HUDEP-2 (cell line): Measurements from ENCODE around the gene MUSTN1.

Experiments used
- DNase-seq, 76 experiments: peaks; one replicate each; lab custom pipeline; 2025; ENCODE audit not compliant: unreplicated experiment in 76 of 76; lab: John Stamatoyannopoulos, UW

MUSTN1 gene

DNA sequence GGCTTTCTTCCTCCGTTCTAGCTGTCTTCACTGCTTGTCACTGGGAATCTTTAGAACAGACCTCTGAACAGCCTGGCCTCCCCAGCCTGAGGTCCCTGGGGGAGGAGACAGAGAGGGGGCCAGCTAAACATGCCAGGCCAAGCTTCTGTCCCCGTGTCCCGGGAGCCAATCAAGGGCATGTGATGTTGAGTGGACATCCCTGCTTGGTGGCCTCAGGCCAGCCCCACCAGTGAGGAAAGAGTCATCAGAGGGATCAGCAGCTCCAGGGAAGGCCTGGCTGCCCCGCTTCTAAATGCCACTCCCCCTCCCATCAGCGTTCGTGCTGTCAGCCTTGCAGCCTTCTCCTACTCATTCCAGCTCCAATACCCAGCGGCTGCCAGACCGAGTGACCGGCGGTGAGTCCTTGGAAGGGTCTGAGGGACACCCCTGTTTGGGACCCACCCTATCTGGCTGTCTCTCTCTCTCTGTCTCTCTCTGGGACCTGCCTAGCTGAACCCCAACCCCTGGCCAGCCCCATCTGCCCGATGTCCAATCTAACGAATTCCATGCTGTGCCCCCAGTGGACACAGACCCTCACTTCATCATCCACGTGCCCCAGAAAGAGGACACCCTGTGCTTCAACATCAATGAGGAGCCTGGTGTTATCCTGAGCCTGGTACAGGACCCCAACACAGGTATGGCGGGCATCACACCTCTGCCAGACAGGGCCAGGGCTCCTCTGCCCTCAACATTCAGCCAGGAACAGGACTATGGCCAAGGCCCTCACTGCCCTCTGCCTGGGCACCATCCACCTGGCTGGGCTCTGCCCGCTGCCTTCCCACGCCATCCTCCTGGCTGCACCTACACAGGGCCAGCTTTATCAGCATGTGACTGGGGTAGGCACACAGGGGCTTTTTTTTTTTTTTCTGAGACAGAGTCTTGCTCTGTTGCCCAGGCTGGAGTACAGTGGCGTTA is 46.9 kb downstream of the MUSTN1 start:
- DNase-seq: no peak

DNA sequence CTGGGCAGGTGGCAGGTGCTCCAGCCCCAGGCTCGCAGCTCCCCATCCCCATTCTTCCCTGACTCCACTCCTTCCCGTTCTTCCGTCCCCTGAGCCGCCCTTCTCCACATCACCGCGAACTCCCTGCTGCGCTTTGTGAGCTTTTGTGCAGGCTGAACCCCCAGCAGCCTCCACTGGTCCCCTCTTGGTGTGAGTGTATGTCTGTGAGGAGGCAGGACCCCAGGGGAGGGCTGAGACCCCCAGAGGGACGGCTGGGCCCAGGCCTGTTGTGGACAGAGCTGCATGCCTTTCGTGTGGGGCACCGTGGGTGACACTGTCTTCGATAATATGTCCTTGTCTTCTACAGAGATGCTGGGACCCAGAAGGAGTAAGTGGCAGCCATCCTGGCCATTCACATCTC is 47.6 kb downstream of the MUSTN1 start:
- DNase-seq: no peak

- no peak for DNase-seq
Measured at GRCh38 chr3:52786330-52787215, 48.2 kb downstream of the MUSTN1 start.

GRCh38 chr3:52784931-52785590 is 49.8 kb downstream of the MUSTN1 start:
- DNase-seq: no peak

- DNase-seq: no peak
Measured at GRCh38 chr3:52784021-52784621, 50.7 kb downstream of the MUSTN1 start.

DNA sequence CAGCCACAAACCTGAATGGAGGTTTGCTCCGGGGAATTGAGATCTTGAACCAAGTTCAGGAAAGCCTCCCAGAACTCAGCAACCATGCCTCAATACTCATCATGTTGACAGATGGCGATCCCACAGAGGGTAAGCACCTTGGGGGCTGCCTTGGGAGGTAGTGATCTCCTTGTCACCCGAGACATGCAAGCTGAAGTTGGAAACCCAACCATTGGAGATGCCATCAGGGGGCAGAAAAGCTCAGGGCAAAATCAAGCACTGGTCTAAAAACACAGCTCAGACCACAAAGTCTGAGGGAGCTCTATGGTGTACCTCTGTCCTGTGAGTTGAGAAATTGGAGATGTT is 51.6 kb downstream of the MUSTN1 start:
- no peak for DNase-seq
